Left lung (tissue), 10 donors: ENCODE results near the gene FKBP1B. TPM values are rescaled to one million over a fixed set of nuclear protein-coding genes. Genes with fewer than 3 reads are reported as not detected.
A peak's percentile ranks its signal among the peaks of the same experiment; 100 is the strongest.

Source experiments
- ATAC-seq: fragments of 200-7000 bp; cut with Tn5 transposase; one replicate; pipeline ENCODE4 v1.9.1; 2020; ENCODE audit warnings: moderate library complexity
- DNase-seq, 4 donors: peaks; one replicate each; pipeline ENCODE4 v3.0.0-alpha.2; 2013 to 2020
- H3K27ac ChIP-seq, 2 donors: fragments of 200-600 bp; sonication (generic) in 1 of 2; one replicate each; pipeline versions ENCODE4 v1.5.0 to v1.8.0; 2020 to 2021
- H3K27me3 ChIP-seq, 2 donors: fragments of 200-600 bp; sonication (generic) in 1 of 2; one replicate each; pipeline versions ENCODE4 v1.5.0 to v1.8.0; 2020 to 2021
- H3K36me3 ChIP-seq, 2 donors: fragments of 200-600 bp; sonication (generic) in 1 of 2; one replicate each; pipeline versions ENCODE4 v1.5.0 to v1.8.0; 2020 to 2021
- H3K4me1 ChIP-seq, 2 donors: fragments of 200-600 bp; one replicate each; pipeline ENCODE4 v1.8.0; 2021
- H3K4me3 ChIP-seq, 2 donors: fragments of 200-600 bp; sonication (generic) in 1 of 2; one replicate each; pipeline versions ENCODE4 v1.5.0 to v1.8.0; 2020 to 2021; ENCODE audit warnings: mild to moderate bottlenecking in 1 of 2
- H3K9me3 ChIP-seq, 2 donors: fragments of 200-600 bp; sonication (generic) in 1 of 2; one replicate each; pipeline versions ENCODE4 v1.5.0 to v1.8.0; 2020 to 2021
- intact Hi-C, 2 donors: fragments of 100-400 bp; cut with DNase I; formaldehyde crosslinking; loops; one replicate each; pipeline versions ENCODE4 v1.11.2 to v1.14.2; 2022
- polyA plus RNA-seq, 6 donors: library from polyadenylated mRNA; unstranded; fragments of 120-200 nt; gene quantifications; one replicate each; pipeline ENCODE4 v1.2.1, GENCODE V29; 2013; ENCODE audit not compliant: insufficient read length in 6 of 6
- total RNA-seq, 2 donors: library from RNA; stranded (reverse); fragmentation: NEBNext Ultra II Directional; extraction: Animal tissue kit (Norgen Biotek cat#: 25700); gene quantifications; one replicate each; pipeline ENCODE4 v1.2.1, GENCODE V29; 2021
- TF ChIP-seq, protein P1 (sequence below), 2 donors: fragments of 200-600 bp; sonication (generic) in 1 of 2; IDR thresholded peaks; one replicate each; pipeline versions ENCODE4 v1.5.0 to v1.8.0; 2021; ENCODE audit warnings: antibody characterized with exemption in 2 of 2
- donor health status: DM: no; HTN: yes; CAD: no.
- donor health status: DM: no; HTN: no; CAD: no.

Gene FKBP1B
- total and polyA plus RNA-seq, 8 donors, result 9.6 to 18.7 (median 14.7) TPM

DNA sequence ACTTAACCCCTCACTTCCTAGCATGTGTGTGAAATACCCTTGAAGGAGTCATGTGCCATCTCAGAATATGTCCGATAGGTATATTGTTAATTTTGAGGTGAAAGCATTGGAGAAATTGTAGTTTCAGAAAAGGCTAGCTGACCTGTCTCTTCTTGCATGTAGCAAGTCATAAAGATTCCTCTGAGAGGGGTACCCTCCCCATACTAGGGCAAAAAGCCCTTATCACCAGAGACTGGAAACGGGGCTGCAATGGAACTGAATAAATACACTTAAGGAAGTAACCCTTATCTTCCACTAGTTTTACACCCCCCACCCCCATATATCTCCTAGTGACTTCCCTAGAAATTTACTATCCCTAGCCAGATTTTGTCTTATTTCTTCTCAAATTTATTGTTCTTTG lies 28.3 kb downstream of the FKBP1B start:
- H3K4me1 ChIP-seq, result peaks cover 20 to 56% of the 10 kb centered on the region in 2 donors
- H3K36me3 ChIP-seq, result peaks cover 0 to 45% of the 10 kb centered on the region in 2 donors
- TF ChIP-seq, protein P1, sequence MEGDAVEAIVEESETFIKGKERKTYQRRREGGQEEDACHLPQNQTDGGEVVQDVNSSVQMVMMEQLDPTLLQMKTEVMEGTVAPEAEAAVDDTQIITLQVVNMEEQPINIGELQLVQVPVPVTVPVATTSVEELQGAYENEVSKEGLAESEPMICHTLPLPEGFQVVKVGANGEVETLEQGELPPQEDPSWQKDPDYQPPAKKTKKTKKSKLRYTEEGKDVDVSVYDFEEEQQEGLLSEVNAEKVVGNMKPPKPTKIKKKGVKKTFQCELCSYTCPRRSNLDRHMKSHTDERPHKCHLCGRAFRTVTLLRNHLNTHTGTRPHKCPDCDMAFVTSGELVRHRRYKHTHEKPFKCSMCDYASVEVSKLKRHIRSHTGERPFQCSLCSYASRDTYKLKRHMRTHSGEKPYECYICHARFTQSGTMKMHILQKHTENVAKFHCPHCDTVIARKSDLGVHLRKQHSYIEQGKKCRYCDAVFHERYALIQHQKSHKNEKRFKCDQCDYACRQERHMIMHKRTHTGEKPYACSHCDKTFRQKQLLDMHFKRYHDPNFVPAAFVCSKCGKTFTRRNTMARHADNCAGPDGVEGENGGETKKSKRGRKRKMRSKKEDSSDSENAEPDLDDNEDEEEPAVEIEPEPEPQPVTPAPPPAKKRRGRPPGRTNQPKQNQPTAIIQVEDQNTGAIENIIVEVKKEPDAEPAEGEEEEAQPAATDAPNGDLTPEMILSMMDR (IDR thresholded peaks at IDR 0.05), result no peak
- H3K9me3 ChIP-seq, result no peaks in the 10 kb centered on the region
- intact Hi-C loops, result no loop called here
- no peak for DNase-seq
- H3K27me3 ChIP-seq, result no peaks in the 10 kb centered on the region
- H3K27ac ChIP-seq, result peak overlapping the region; percentile 87 to 94
- ATAC-seq, result no peak
- H3K4me3 ChIP-seq, result peak overlapping the region in 1 of 2 donors; percentile 88

DNA sequence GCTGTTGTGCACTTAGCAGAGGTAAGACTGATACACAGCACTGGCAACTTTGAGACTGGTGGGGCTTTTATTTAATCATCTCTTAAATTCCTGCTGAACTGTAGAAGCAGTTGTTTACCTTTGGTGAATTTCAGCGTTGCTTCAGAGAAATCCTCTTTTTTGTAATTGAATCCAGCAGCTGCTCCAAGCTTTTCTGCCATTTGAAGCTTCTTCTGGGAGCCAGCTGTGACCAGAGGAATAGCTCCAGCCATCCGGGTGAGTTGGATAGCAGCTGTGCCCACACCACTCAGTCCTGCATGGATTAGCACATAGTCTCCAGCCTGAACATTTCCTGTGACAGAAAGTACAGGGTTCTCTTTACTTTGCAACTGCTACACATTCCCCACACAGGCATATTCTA lies 31.2 kb downstream of the FKBP1B start:
- Histone ChIP-seq H3K4me3 (no peak overlapping the region), H3K36me3 (peaks cover 0 to 35% of the 10 kb centered on the region in 2 donors), H3K4me1 (peaks cover 14 to 55% of the 10 kb centered on the region in 2 donors), H3K27ac (peak overlapping the region in 1 of 2 donors; percentile 90), H3K9me3 (no peaks in the 10 kb centered on the region), H3K27me3 (no peaks in the 10 kb centered on the region)
- ATAC-seq (no peak), DNase-seq (no peak)
- intact Hi-C loops, result no loop called here
- TF ChIP-seq, protein P1 (IDR thresholded peaks at IDR 0.05), result no peak

DNA sequence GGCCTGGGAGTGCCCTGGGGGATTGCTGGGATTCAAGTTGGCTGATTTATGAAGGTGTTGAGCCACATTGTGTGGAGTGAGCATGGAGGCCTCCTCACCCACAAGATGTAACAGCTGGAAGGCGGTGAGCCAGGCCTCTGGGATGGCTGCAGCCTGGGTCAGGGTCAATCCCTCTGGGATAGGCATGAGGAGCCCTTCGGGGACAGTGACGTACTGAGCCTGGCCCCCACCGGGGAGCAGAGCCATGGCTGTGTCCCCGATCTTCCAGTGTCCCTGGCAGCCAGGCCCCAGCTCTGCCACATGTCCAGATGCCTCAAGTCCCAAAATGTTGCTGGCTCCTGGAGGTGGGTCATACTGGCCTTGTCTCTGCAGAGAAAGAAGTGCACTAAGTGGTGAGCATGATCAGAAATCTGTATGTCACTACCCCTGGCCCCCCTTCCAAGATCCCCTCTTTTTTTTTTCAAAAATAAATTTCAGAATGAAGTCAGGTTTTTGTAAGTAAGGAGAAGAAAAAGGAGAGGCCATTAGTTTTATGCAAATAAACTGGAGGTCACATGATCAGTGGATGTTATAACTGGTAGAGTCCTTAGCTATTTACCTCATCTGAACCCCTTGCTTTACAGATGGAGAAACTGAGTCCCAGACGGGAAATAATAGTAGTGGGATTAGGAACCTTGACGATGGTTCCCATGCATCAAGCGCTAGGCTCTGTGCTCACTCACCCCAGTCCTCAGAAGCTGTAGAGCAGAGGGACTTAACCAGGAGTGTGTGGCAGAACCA lies 33.4 kb downstream of the FKBP1B start:
- Histone ChIP-seq H3K36me3 (peaks cover 0 to 35% of the 10 kb centered on the region in 2 donors), H3K4me1 (peaks cover 10 to 44% of the 10 kb centered on the region in 2 donors), H3K4me3 (peak overlapping the region; percentile 62 to 67), H3K27me3 (no peaks in the 10 kb centered on the region), H3K9me3 (no peaks in the 10 kb centered on the region), H3K27ac (peak overlapping the region; percentile 90 to 96)
- DNase-seq, result no peak
- ATAC-seq, result no peak
- TF ChIP-seq, protein P1 (IDR thresholded peaks at IDR 0.05), result no peak
- intact Hi-C loops, result no loop called here

DNA sequence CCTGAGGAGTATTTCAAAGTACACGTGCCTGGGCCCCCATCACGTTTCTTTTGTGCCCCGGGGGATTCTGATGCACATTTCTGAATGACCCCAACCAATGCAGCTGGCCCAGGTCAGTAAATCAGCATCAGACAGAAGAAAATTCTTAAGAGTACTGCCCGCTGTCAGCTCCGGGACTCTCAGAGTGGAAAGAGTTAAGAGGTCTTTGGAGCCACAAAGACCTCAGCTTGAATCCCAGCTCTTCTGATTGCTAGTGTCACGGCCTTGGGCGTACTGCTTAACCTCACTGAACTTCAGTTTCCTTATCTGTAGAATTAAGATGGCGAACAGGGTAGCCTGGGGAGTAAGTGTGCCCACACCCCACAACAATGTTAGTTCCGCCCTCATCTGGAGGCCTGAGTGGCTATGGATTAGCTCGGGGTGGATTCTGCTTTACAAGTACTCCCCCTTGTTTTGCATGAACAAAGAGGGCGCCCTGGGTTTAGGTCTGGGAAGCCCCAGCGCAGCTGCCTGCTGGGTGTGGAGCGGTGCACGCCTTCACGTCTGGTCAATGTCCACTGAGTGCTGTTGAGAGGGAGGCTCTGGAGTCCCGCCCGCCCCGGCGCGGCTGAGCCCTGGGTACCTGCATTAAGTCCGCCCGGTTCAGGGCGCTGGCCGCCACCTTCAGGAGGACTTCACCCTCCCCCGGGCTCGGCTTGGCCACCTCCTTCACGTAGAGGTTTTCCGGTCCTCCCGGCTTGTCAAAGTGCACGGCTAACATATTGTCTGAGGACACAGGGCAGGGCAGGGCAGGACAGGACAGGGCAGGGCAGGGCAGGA lies 34.2 kb downstream of the FKBP1B start:
- intact Hi-C loops, result no loop called here
- ATAC-seq (peak; percentile 73), DNase-seq (peak in 3 of 4 donors; percentile 77 to 93 (median 83))
- Histone ChIP-seq H3K27me3 (no peaks in the 10 kb centered on the region), H3K4me1 (peaks cover 9 to 40% of the 10 kb centered on the region in 2 donors), H3K9me3 (no peaks in the 10 kb centered on the region), H3K27ac (peak overlapping the region; percentile 90 to 96), H3K4me3 (peak overlapping the region; percentile 62 to 67), H3K36me3 (peaks cover 0 to 32% of the 10 kb centered on the region in 2 donors)
- TF ChIP-seq, protein P1 (IDR thresholded peaks at IDR 0.05), result no peak
